H1 (cell line): ENCODE measurements around the gene CDH12. TPM values are rescaled to one million over a fixed set of nuclear protein-coding genes. Genes with fewer than 3 reads are reported as not detected.

Source experiments
- CHD2 ChIP-seq: IDR thresholded peaks from 2 replicates; pipeline ENCODE4 v1.6.1; 2012; ENCODE audit warnings: low read length, improper control_type of control experiment
- FOSL1 ChIP-seq: IDR thresholded peaks from 2 replicates; pipeline ENCODE4 v1.6.1; 2011; ENCODE audit warnings: mild to moderate bottlenecking, low read depth, low read length, moderate library complexity; ENCODE audit not compliant: insufficient read depth
- JUN ChIP-seq: IDR thresholded peaks from 2 replicates; pipeline ENCODE4 v1.6.1; 2011; ENCODE audit warnings: low read depth, mild to moderate bottlenecking, improper control_type of control experiment, low read length
- KDM4A ChIP-seq: IDR thresholded peaks from one replicate; pipeline ENCODE4 v1.7.1; 2012; ENCODE audit warnings: low read depth, mild to moderate bottlenecking, moderate library complexity, low read length, inconsistent platforms; ENCODE audit not compliant: severe bottlenecking
- SP1 ChIP-seq: IDR thresholded peaks from 2 replicates; pipeline ENCODE4 v1.6.1; 2011; ENCODE audit warnings: low read depth, low read length
- polyA plus RNA-seq, 7 experiments: library from polyadenylated mRNA; depleted of rRNA in 3 of 7; stranded (reverse) in 5 of 7; unstranded in 2 of 7; fragments of >200 nt in 5 of 7; fragments of 200-250 nt in 2 of 7; gene quantifications; 1 replicate in 5 of 7; 2 replicates in 1 of 7; 4 replicates in 1 of 7; pipeline versions ENCODE4 v1.2.1 to v1.2.3, GENCODE V29; 2011 to 2013; ENCODE audit warnings: missing spikeins in 2 of 7, mixed read lengths in 2 of 7
- total RNA-seq: library from RNA; stranded (reverse); fragmentation: NEBNext Ultra II Directional; extraction: Animal tissue kit (Norgen Biotek cat#: 25700); gene quantifications from 2 replicates; pipeline ENCODE4 v1.2.1, GENCODE V29; 2021

Gene CDH12
- total and polyA plus RNA-seq, 2 of the 8 experiments (the other 6 are each of a cell fraction or from before 2014, with no cell fraction given): 0.03 TPM; not detected in 1

- TF ChIP-seq KDM4A: no peak
- no peak for TF ChIP-seq CHD2
- TF ChIP-seq JUN: no peak
- TF ChIP-seq FOSL1: no peak
- no peak for TF ChIP-seq SP1
These were observed 741.8 kb downstream of the CDH12 start (continued) for GRCh38 chr5:22111320-22111719.
